ENCODE data around the gene PBX3.

DNA sequence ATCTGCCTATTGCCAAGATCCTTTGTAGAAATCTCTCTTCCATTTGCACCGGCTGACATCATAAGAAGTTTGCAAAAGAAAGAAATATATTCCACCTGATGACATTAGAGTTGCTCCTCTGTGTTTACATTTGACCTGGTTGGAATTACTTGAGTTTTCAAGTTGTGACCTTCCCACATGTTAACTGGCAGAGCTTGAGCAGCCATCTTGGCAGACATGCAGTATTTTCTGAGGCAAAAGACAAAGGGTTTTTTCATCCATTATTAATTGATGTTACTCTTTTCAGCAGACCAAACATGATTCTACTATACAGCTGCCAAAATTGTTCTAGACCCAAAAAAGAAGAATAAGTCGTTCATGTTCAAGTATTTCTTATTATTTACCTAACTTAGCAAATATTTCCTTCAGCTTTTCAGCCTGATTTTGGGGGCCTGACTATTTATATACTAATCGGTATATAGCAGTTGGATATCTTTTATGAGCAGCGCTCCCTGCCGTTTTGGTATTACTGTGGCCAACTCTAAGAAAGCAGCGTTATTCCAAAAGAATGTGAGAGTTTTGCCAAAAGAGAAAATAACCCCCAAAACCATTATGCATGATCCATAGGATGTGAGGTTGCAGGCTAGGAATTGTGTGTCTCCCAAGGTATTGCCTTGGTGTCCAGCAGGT is 212.9 kb downstream of the PBX3 start:
- no peak for TF ChIP-seq POLR2A (IDR thresholded peaks at IDR 0.05)
- TF ChIP-seq CTCF (IDR thresholded peaks at IDR 0.05), result no peak
